ENCODE results near the gene RRN3. TPM values are rescaled to one million over a fixed set of nuclear protein-coding genes. Genes with fewer than 3 reads are reported as not detected.
A peak's percentile ranks its signal among the peaks of the same experiment; 100 is the strongest.
"Not testable (repeated sequence)": the region's sequence is repeated elsewhere in the genome, so short reads cannot be mapped to it uniquely, and the experiment has no call there.

The RRN3 gene
- total and polyA plus RNA-seq, 4 experiments from 2014 or later = 22.9 to 48.8 (median 38.8) TPM

DNA sequence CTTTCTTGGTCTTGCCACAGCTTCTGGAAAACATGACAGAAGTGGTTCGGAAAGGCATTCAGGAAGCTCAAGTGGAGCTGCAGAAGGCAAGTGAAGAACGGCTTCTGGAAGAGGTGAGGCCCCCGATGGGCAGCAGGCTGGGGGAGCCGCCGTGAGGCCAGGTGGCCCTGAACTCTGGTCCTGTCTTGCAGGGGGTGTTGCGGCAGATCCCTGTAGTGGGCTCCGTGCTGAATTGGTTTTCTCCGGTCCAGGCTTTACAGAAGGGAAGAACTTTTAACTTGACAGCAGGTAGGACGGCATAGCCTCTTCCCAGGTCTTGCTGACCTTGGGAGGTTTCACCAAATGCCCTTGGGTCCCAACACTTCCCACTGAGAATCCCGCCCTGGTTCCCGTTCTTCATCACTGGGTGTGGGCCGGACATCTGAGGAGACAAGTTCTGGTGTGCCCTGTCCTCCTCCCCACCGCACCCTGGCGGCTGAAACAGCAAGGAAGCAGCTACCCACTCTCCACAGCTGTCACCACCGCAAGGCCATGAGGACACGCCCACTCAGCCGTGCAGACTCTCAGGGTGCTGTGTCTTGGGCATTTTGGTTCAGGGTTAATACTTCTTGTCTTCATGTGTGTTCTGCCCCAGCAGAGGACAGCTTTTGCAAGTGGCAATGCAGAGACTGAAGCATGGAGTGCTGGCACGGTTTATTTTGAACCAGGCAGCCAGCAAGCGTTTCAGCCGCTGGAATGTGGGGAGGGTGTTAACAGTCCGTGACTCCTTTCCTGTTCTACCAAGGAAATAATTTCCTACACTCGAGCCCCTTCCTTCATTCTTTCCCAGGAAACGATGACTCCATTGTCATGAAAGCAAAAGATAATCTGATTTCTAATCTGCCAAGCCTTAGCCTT lies 59.6 kb downstream of the RRN3 start:
- H3K27ac Mint-ChIP-seq = peak overlapping the region in 2 of 7 donors; percentile 30 to 35
- no peaks in the 10 kb centered on the region for H3K27me3 Mint-ChIP-seq
- peaks cover 10 to 25% (median 16%) of the 10 kb centered on the region in 4 donors for H3K4me1 Mint-ChIP-seq
- H3K27ac ChIP-seq (ENCODE audit: low read depth, low read length) = no peak overlapping the region
- H3K36me3 Mint-ChIP-seq = peaks cover 52 to 85% of the 10 kb centered on the region in 2 donors
- H3K9me3 ChIP-seq (ENCODE audit: control insufficient read depth in 1 of 2, low read length in 2 of 2) = no peaks in the 10 kb centered on the region
- peaks cover 20% of the 10 kb centered on the region for H3K4me1 ChIP-seq (ENCODE audit: insufficient read depth, low read length)
- H3K9me3 Mint-ChIP-seq = no peaks in the 10 kb centered on the region
- peaks cover 70% of the 10 kb centered on the region for H3K36me3 ChIP-seq (ENCODE audit: insufficient read depth, low read length)
- no peak for DNase-seq
- CTCF ChIA-PET (ENCODE audit: partially characterized antibody) = no interaction called here
- no peak overlapping the region for H3K4me3 ChIP-seq (ENCODE audit: low read length in 2 of 2)
- POLR2A ChIA-PET (ENCODE audit: partially characterized antibody) = no interaction called here
- intact Hi-C loops (cut with micrococcal nuclease) = no loop called here
- no peak overlapping the region for H3K4me3 Mint-ChIP-seq
- no peaks in the 10 kb centered on the region for H3K27me3 ChIP-seq (ENCODE audit: insufficient read depth, low read length)

GRCh38 chr16:15033309-15033707 lies 60.8 kb downstream of the RRN3 start:
- H3K9me3 Mint-ChIP-seq = no peaks in the 10 kb centered on the region
- Histone ChIP-seq H3K36me3 (ENCODE audit: insufficient read depth, low read length) (peaks cover 62% of the 10 kb centered on the region), H3K9me3 (ENCODE audit: control insufficient read depth in 1 of 2, low read length in 2 of 2) (no peaks in the 10 kb centered on the region), H3K27me3 (ENCODE audit: insufficient read depth, low read length) (no peaks in the 10 kb centered on the region), H3K27ac (ENCODE audit: low read depth, low read length) (no peak overlapping the region), H3K4me3 (ENCODE audit: low read length in 2 of 2) (no peak overlapping the region), H3K4me1 (ENCODE audit: insufficient read depth, low read length) (peaks cover 20% of the 10 kb centered on the region)
- POLR2A ChIA-PET (ENCODE audit: partially characterized antibody) = no interaction called here
- H3K36me3 Mint-ChIP-seq = peaks cover 49 to 81% of the 10 kb centered on the region in 2 donors
- intact Hi-C loops (cut with micrococcal nuclease) = no loop called here
- peaks cover 10 to 25% (median 17%) of the 10 kb centered on the region in 4 donors for H3K4me1 Mint-ChIP-seq
- no peak overlapping the region for H3K4me3 Mint-ChIP-seq
- CTCF ChIA-PET (ENCODE audit: partially characterized antibody) = no interaction called here
- H3K27ac Mint-ChIP-seq = peak overlapping the region in 4 of 7 donors; percentile 9 to 68 (median 26)
- no peak for DNase-seq
- H3K27me3 Mint-ChIP-seq = no peaks in the 10 kb centered on the region

GRCh38 chr16:15032547-15033308 lies 61.3 kb downstream of the RRN3 start:
- peak in 4 of 5 donors; percentile 16 to 32 (median 28) for DNase-seq
- no peak overlapping the region for H3K27ac ChIP-seq (ENCODE audit: low read depth, low read length)
- Mint-ChIP-seq H3K4me3 (no peak overlapping the region), H3K36me3 (peaks cover 51 to 80% of the 10 kb centered on the region in 2 donors), H3K4me1 (peaks cover 10 to 29% (median 18%) of the 10 kb centered on the region in 4 donors), H3K27me3 (no peaks in the 10 kb centered on the region), H3K27ac (peak overlapping the region; percentile 22 to 77 (median 66)), H3K9me3 (no peaks in the 10 kb centered on the region)
- H3K9me3 ChIP-seq (ENCODE audit: control insufficient read depth in 1 of 2, low read length in 2 of 2) = no peaks in the 10 kb centered on the region
- intact Hi-C loops (cut with micrococcal nuclease) = no loop called here
- H3K36me3 ChIP-seq (ENCODE audit: insufficient read depth, low read length) = peaks cover 60% of the 10 kb centered on the region
- peaks cover 20% of the 10 kb centered on the region for H3K4me1 ChIP-seq (ENCODE audit: insufficient read depth, low read length)
- ChIA-PET CTCF (ENCODE audit: partially characterized antibody) (no interaction called here), POLR2A (ENCODE audit: partially characterized antibody) (interaction anchor here (1.2 kb wide), 1 partner anchor 8 kb away, joined by 5 read pairs; no protein-coding TSS in a partner anchor)
- no peaks in the 10 kb centered on the region for H3K27me3 ChIP-seq (ENCODE audit: insufficient read depth, low read length)
- no peak overlapping the region for H3K4me3 ChIP-seq (ENCODE audit: low read length in 2 of 2)

- ChIA-PET POLR2A (ENCODE audit: partially characterized antibody) (interaction anchor here (1.2 kb wide), 1 partner anchor 9 kb away, joined by 5 read pairs; no protein-coding TSS in a partner anchor), CTCF (ENCODE audit: partially characterized antibody) (no interaction called here)
- Histone ChIP-seq H3K4me3 (ENCODE audit: low read length in 2 of 2) (no peak overlapping the region), H3K4me1 (ENCODE audit: insufficient read depth, low read length) (peaks cover 20% of the 10 kb centered on the region), H3K9me3 (ENCODE audit: control insufficient read depth in 1 of 2, low read length in 2 of 2) (no peaks in the 10 kb centered on the region), H3K36me3 (ENCODE audit: insufficient read depth, low read length) (peaks cover 54% of the 10 kb centered on the region), H3K27me3 (ENCODE audit: insufficient read depth, low read length) (no peaks in the 10 kb centered on the region), H3K27ac (ENCODE audit: low read depth, low read length) (no peak overlapping the region)
- intact Hi-C loops (cut with micrococcal nuclease) = no loop called here
- H3K4me1 Mint-ChIP-seq = peaks cover 10 to 29% (median 18%) of the 10 kb centered on the region in 4 donors
- H3K27me3 Mint-ChIP-seq = no peaks in the 10 kb centered on the region
- peaks cover 51 to 75% of the 10 kb centered on the region in 2 donors for H3K36me3 Mint-ChIP-seq
- no peaks in the 10 kb centered on the region for H3K9me3 Mint-ChIP-seq
- H3K4me3 Mint-ChIP-seq = peak overlapping the region in 1 of 8 donors; percentile 49
- peak overlapping the region; percentile 34 to 87 (median 52) for H3K27ac Mint-ChIP-seq
- DNase-seq = no peak
Observed at GRCh38 chr16:15031586-15031985, 62.5 kb downstream of the RRN3 start.

- Histone ChIP-seq H3K27me3 (ENCODE audit: insufficient read depth, low read length) (no peaks in the 10 kb centered on the region), H3K9me3 (ENCODE audit: control insufficient read depth in 1 of 2, low read length in 2 of 2) (no peaks in the 10 kb centered on the region), H3K27ac (ENCODE audit: low read depth, low read length) (no peak overlapping the region), H3K36me3 (ENCODE audit: insufficient read depth, low read length) (peaks cover 50% of the 10 kb centered on the region), H3K4me1 (ENCODE audit: insufficient read depth, low read length) (peaks cover 20% of the 10 kb centered on the region), H3K4me3 (ENCODE audit: low read length in 2 of 2) (no peak overlapping the region)
- intact Hi-C loops (cut with micrococcal nuclease) = no loop called here
- no peak for DNase-seq
- Mint-ChIP-seq H3K4me3 (peak overlapping the region in 3 of 8 donors; percentile 13 to 43 (median 29)), H3K36me3 (peaks cover 51 to 74% of the 10 kb centered on the region in 2 donors), H3K27me3 (no peaks in the 10 kb centered on the region), H3K9me3 (no peaks in the 10 kb centered on the region), H3K27ac (peak overlapping the region; percentile 34 to 87 (median 42)), H3K4me1 (peaks cover 10 to 29% (median 18%) of the 10 kb centered on the region in 4 donors)
- CTCF ChIA-PET (ENCODE audit: partially characterized antibody) = no interaction called here
- POLR2A ChIA-PET (ENCODE audit: partially characterized antibody) = no interaction called here
Observed at GRCh38 chr16:15031179-15031578, 62.9 kb downstream of the RRN3 start.

DNA sequence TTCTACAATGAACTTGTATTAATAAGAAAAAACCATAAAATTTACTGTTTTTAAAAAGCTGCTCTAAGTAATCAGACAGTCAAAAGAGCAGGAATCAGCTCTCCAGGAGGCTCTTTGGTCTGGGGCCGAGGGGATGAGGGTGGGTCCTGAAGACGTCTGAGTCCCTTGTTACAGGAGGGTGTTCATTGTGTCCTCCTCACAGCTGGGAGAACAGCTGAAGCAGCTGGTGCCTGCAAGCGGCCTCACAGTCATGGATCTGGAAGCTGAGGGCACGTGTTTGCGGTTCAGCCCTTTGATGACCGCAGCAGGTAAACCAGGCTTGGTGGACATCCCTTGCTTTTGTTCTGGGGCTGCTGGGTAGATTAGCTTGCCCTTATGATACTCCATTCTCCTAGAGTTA lies 64.3 kb downstream of the RRN3 start:
- H3K4me1 Mint-ChIP-seq = peaks cover 10 to 35% (median 22%) of the 10 kb centered on the region in 4 donors
- intact Hi-C loops (cut with micrococcal nuclease); H3K9me3 ChIP-seq (ENCODE audit: control insufficient read depth in 1 of 2, low read length in 2 of 2); H3K4me3 Mint-ChIP-seq; DNase-seq; H3K4me3 ChIP-seq (ENCODE audit: low read length in 2 of 2); H3K27ac ChIP-seq (ENCODE audit: low read depth, low read length); H3K27me3 ChIP-seq (ENCODE audit: insufficient read depth, low read length); H3K27me3 Mint-ChIP-seq; H3K9me3 Mint-ChIP-seq; POLR2A ChIA-PET (ENCODE audit: partially characterized antibody); CTCF ChIA-PET (ENCODE audit: partially characterized antibody): not testable (repeated sequence)
- H3K36me3 Mint-ChIP-seq = peaks cover 54 to 69% of the 10 kb centered on the region in 2 donors
- H3K27ac Mint-ChIP-seq = peak overlapping the region in 1 of 7 donors; percentile 60
- Histone ChIP-seq H3K4me1 (ENCODE audit: insufficient read depth, low read length) (peaks cover 20% of the 10 kb centered on the region), H3K36me3 (ENCODE audit: insufficient read depth, low read length) (peaks cover 36% of the 10 kb centered on the region)

Measured in CD4-positive, alpha-beta memory T cell (primary cell).